ENCODE measurements around the gene SERTAD3. TPM values are rescaled to one million over a fixed set of nuclear protein-coding genes. Genes with fewer than 3 reads are reported as not detected.
A peak's percentile ranks its signal among the peaks of the same experiment; 100 is the strongest.

SERTAD3 gene
- total and polyA plus RNA-seq, 2 donors = 32.2 to 43.8 TPM

- no peaks in the 10 kb centered on the region for H3K36me3 ChIP-seq (ENCODE audit: insufficient read depth)
- no peaks in the 10 kb centered on the region for H3K4me1 ChIP-seq (ENCODE audit: insufficient read depth)
- H3K27ac ChIP-seq (ENCODE audit: low read depth) = peak within 1 kb of the TSS; percentile 98
- WGBS = under 1% methylated on average over 75 of the region's 75 CpGs
- peak within 1 kb of the TSS; percentile 76 for H3K4me3 ChIP-seq (ENCODE audit: low read depth, low read length)
- DNase-seq (ENCODE audit: extremely low spot score) = peak; percentile 98
These were observed 18.5 kb downstream of the SERTAD3 start, which contains the start of gene SERTAD1 for GRCh38 chr19:40425450-40426287. Gene SERTAD1 (minus strand): TSS chr19:40425992. CDS start chr19:40423546, 2,446 bp downstream.

- under 1% methylated on average over 28 of the region's 28 CpGs for WGBS
- no peak for DNase-seq (ENCODE audit: extremely low spot score)
- Histone ChIP-seq H3K36me3 (ENCODE audit: insufficient read depth) (no peaks in the 10 kb centered on the region), H3K4me3 (ENCODE audit: low read depth, low read length) (peak overlapping the region; percentile 76), H3K27ac (ENCODE audit: low read depth) (peak overlapping the region; percentile 98), H3K4me1 (ENCODE audit: insufficient read depth) (no peaks in the 10 kb centered on the region)
These were observed 19.3 kb downstream of the SERTAD3 start for GRCh38 chr19:40424637-40425449.

- Histone ChIP-seq H3K36me3 (ENCODE audit: insufficient read depth) (no peaks in the 10 kb centered on the region), H3K4me1 (ENCODE audit: insufficient read depth) (no peaks in the 10 kb centered on the region), H3K4me3 (ENCODE audit: low read depth, low read length) (no peak overlapping the region), H3K27ac (ENCODE audit: low read depth) (no peak overlapping the region)
- 92% methylated on average over 6 of the region's 6 CpGs for WGBS
- DNase-seq (ENCODE audit: extremely low spot score) = no peak
These were observed 20.2 kb downstream of the SERTAD3 start for GRCh38 chr19:40423938-40424337.

GRCh38 chr19:40422748-40423566 lies 21.2 kb downstream of the SERTAD3 start:
- no peak overlapping the region for H3K27ac ChIP-seq (ENCODE audit: low read depth)
- 87% methylated on average over 31 of the region's 31 CpGs for WGBS
- DNase-seq (ENCODE audit: extremely low spot score) = no peak
- no peaks in the 10 kb centered on the region for H3K4me1 ChIP-seq (ENCODE audit: insufficient read depth)
- no peak overlapping the region for H3K4me3 ChIP-seq (ENCODE audit: low read depth, low read length)
- no peaks in the 10 kb centered on the region for H3K36me3 ChIP-seq (ENCODE audit: insufficient read depth)

- H3K4me1 ChIP-seq (ENCODE audit: insufficient read depth) = no peaks in the 10 kb centered on the region
- WGBS = 71% methylated on average over 16 of the region's 16 CpGs
- H3K4me3 ChIP-seq (ENCODE audit: low read depth, low read length) = no peak overlapping the region
These were observed 22.0 kb downstream of the SERTAD3 start for GRCh38 chr19:40421993-40422747.

GRCh38 chr19:40420766-40421765 lies 23.1 kb downstream of the SERTAD3 start:
- Histone ChIP-seq H3K4me3 (ENCODE audit: low read depth, low read length) (peak overlapping the region; percentile 54), H3K4me1 (ENCODE audit: insufficient read depth) (no peaks in the 10 kb centered on the region), H3K27ac (ENCODE audit: low read depth) (peak overlapping the region; percentile 100), H3K36me3 (ENCODE audit: insufficient read depth) (no peaks in the 10 kb centered on the region)
- peak; percentile 83 for DNase-seq (ENCODE audit: extremely low spot score)
- WGBS = 2% methylated on average over 56 of the region's 56 CpGs

More at GRCh38 chr19:40421993-40422747, 22.0 kb downstream of the SERTAD3 start:
- H3K36me3 ChIP-seq (ENCODE audit: insufficient read depth) = no peaks in the 10 kb centered on the region
- no peak for DNase-seq (ENCODE audit: extremely low spot score)
- no peak overlapping the region for H3K27ac ChIP-seq (ENCODE audit: low read depth)

GRCh38 chr19:40420451-40420765 lies 23.7 kb downstream of the SERTAD3 start:
- H3K36me3 ChIP-seq (ENCODE audit: insufficient read depth) = no peaks in the 10 kb centered on the region
- WGBS = 53% methylated on average over 14 of the region's 14 CpGs
- H3K4me3 ChIP-seq (ENCODE audit: low read depth, low read length) = peak overlapping the region; percentile 54
- H3K4me1 ChIP-seq (ENCODE audit: insufficient read depth) = no peaks in the 10 kb centered on the region
- no peak for DNase-seq (ENCODE audit: extremely low spot score)
- peak overlapping the region; percentile 100 for H3K27ac ChIP-seq (ENCODE audit: low read depth)

- Histone ChIP-seq H3K36me3 (ENCODE audit: insufficient read depth) (no peaks in the 10 kb centered on the region), H3K27ac (ENCODE audit: low read depth) (no peak overlapping the region), H3K4me3 (ENCODE audit: low read depth, low read length) (no peak overlapping the region), H3K4me1 (ENCODE audit: insufficient read depth) (no peaks in the 10 kb centered on the region)
- 82% methylated on average over 5 of the region's 5 CpGs for WGBS
- no peak for DNase-seq (ENCODE audit: extremely low spot score)
These were observed 24.4 kb downstream of the SERTAD3 start for GRCh38 chr19:40419780-40420179.

GRCh38 chr19:40419066-40419612 lies 25.0 kb downstream of the SERTAD3 start:
- no peak overlapping the region for H3K4me3 ChIP-seq (ENCODE audit: low read depth, low read length)
- H3K36me3 ChIP-seq (ENCODE audit: insufficient read depth) = no peaks in the 10 kb centered on the region
- no peak overlapping the region for H3K27ac ChIP-seq (ENCODE audit: low read depth)
- no peak for DNase-seq (ENCODE audit: extremely low spot score)
- 71% methylated on average over 5 of the region's 5 CpGs for WGBS
- H3K4me1 ChIP-seq (ENCODE audit: insufficient read depth) = no peaks in the 10 kb centered on the region

GRCh38 chr19:40418040-40418439 lies 26.1 kb downstream of the SERTAD3 start:
- H3K4me1 ChIP-seq (ENCODE audit: insufficient read depth) = no peaks in the 10 kb centered on the region
- H3K27ac ChIP-seq (ENCODE audit: low read depth) = no peak overlapping the region
- DNase-seq (ENCODE audit: extremely low spot score) = no peak
- H3K4me3 ChIP-seq (ENCODE audit: low read depth, low read length) = no peak overlapping the region
- H3K36me3 ChIP-seq (ENCODE audit: insufficient read depth) = no peaks in the 10 kb centered on the region
- WGBS = 95% methylated on average over 3 of the region's 3 CpGs

GRCh38 chr19:40417643-40417981 lies 26.5 kb downstream of the SERTAD3 start:
- WGBS = 63% methylated on average over 4 of the region's 4 CpGs
- H3K36me3 ChIP-seq (ENCODE audit: insufficient read depth) = no peaks in the 10 kb centered on the region
- no peak overlapping the region for H3K4me3 ChIP-seq (ENCODE audit: low read depth, low read length)
- no peaks in the 10 kb centered on the region for H3K4me1 ChIP-seq (ENCODE audit: insufficient read depth)
- H3K27ac ChIP-seq (ENCODE audit: low read depth) = peak overlapping the region; percentile 91
- no peak for DNase-seq (ENCODE audit: extremely low spot score)

Data from urinary bladder (tissue), 4 donors.